ENCODE data around the gene LIX1L. TPM values are rescaled to one million over a fixed set of nuclear protein-coding genes. Genes with fewer than 3 reads are reported as not detected.

LIX1L gene
- total and polyA plus RNA-seq, 8 donors = 5.8 to 28.4 (median 9.0) TPM

GRCh38 chr1:145946477-145946986, 11.3 kb downstream of the LIX1L start:
- H3K27ac ChIP-seq = peak overlapping the region in 1 of 5 donors; percentile 69
- no peak for TF ChIP-seq POLR2A (IDR thresholded peaks at IDR 0.05)
- no peak for TF ChIP-seq POLR2AphosphoS5 (IDR thresholded peaks at IDR 0.05)
- WGBS, 5 donors = 82 to 94% (median 92%) methylated on average over 4 of the region's 4 CpGs
- peaks cover 0 to 51% (median 40%) of the 10 kb centered on the region in 4 donors for H3K36me3 ChIP-seq
- no peaks in the 10 kb centered on the region for H3K27me3 ChIP-seq
- no peak overlapping the region for H3K4me3 ChIP-seq
- H3K4me1 ChIP-seq = peaks cover 0 to 32% (median 14%) of the 10 kb centered on the region in 4 donors
- no peak for DNase-seq
- intact Hi-C loops (cut with DNase I; ENCODE audit: low total_unique reads) = no loop called here
- no peaks in the 10 kb centered on the region for H3K9me3 ChIP-seq

DNA sequence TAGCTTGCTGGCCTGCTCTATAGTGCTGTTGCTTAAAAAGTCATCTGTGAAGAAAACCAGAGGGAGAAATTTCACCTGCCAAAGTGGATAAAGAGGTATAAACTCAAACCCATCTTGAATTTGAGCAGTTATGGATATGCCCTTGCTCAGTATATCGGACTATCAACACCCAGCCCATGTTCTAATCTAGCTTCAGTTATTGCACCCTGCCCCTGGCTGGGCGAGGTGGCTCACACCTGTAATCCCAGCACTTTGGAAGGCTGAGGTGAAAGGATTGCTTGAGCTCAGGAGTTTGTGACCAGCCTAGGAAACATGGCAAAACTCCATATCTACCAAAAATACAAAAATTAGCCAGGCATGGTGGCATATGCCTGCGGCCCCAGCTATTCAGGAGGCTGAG, 13.3 kb downstream of the LIX1L start:
- Histone ChIP-seq H3K9me3 (no peaks in the 10 kb centered on the region), H3K36me3 (peaks cover 0 to 62% (median 47%) of the 10 kb centered on the region in 4 donors), H3K27ac (no peak overlapping the region), H3K27me3 (no peaks in the 10 kb centered on the region), H3K4me1 (peaks cover 0 to 12% (median 5%) of the 10 kb centered on the region in 4 donors), H3K4me3 (no peak overlapping the region)
- no peak for TF ChIP-seq EP300 (IDR thresholded peaks at IDR 0.05)
- 74 to 96% (median 89%) methylated on average over 3 of the region's 3 CpGs for WGBS, 5 donors
- intact Hi-C loops (cut with DNase I; ENCODE audit: low total_unique reads) = no loop called here
- no peak for DNase-seq

GRCh38 chr1:145942871-145943270, 14.9 kb downstream of the LIX1L start:
- 82 to 90% (median 87%) methylated on average over 6 of the region's 6 CpGs for WGBS, 5 donors
- H3K4me3 ChIP-seq = no peak overlapping the region

DNA sequence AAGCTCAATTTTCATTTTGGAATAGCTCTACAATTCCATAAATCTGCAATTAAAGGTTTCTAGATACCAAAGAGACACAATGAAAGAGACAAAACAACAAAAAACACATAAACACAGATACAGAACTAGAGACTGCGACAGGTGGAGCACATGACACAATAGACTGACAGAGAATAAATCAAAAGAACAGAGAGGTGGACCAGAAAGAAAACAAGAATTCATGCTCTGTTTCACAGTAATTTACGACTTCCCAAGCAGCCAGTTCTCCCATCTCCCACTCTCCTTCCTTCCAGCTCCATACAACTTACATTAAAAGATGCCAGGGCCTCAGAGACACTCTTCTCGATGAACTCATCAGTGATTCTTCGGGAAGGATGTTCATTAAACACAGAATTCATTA, 15.4 kb downstream of the LIX1L start:
- intact Hi-C loops (cut with DNase I; ENCODE audit: low total_unique reads) = no loop called here
- TF ChIP-seq POLR2A (IDR thresholded peaks at IDR 0.05) = no peak
- no peak for TF ChIP-seq POLR2AphosphoS5 (IDR thresholded peaks at IDR 0.05)
- TF ChIP-seq EP300 (IDR thresholded peaks at IDR 0.05) = no peak
- TF ChIP-seq CTCF (IDR thresholded peaks at IDR 0.05) = no peak
- WGBS, 5 donors = 85 to 95% (median 92%) methylated on average over 4 of the region's 4 CpGs
- peaks cover 0 to 75% (median 51%) of the 10 kb centered on the region in 4 donors for H3K36me3 ChIP-seq
- H3K27ac ChIP-seq = no peak overlapping the region
- no peak overlapping the region for H3K4me3 ChIP-seq
- H3K9me3 ChIP-seq = no peaks in the 10 kb centered on the region
- H3K27me3 ChIP-seq = no peaks in the 10 kb centered on the region
- DNase-seq = no peak
- H3K4me1 ChIP-seq = no peaks in the 10 kb centered on the region

More at GRCh38 chr1:145942871-145943270, 14.9 kb downstream of the LIX1L start:
- Histone ChIP-seq H3K9me3 (no peaks in the 10 kb centered on the region), H3K4me1 (no peaks in the 10 kb centered on the region), H3K36me3 (peaks cover 0 to 74% (median 47%) of the 10 kb centered on the region in 4 donors), H3K27me3 (no peaks in the 10 kb centered on the region), H3K27ac (no peak overlapping the region)
- TF ChIP-seq POLR2A (IDR thresholded peaks at IDR 0.05) (no peak), EP300 (IDR thresholded peaks at IDR 0.05) (no peak), POLR2AphosphoS5 (IDR thresholded peaks at IDR 0.05) (no peak), CTCF (IDR thresholded peaks at IDR 0.05) (no peak)
- intact Hi-C loops (cut with DNase I; ENCODE audit: low total_unique reads) = no loop called here
- DNase-seq = no peak

DNA sequence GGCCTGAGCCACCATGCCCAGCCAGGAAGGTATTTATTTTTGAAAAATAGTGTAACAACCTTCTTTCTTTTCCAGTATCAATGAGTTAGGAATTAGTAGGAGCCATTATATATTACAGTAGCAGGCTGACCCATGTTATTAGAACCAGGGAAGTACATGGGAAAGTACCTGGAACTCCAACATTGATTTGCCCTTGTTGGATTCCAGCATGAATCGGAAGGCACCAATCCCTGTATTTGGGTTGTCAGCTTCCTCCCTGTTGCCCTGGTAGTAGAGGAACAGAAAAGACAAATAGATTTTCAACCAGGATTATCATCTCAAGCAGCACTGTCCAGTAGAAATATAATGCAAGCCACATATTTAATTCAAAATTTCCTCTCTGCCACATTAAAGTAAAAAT, 20.4 kb downstream of the LIX1L start:
- Histone ChIP-seq H3K4me3 (no peak overlapping the region), H3K27ac (no peak overlapping the region), H3K36me3 (peaks cover 0 to 75% (median 58%) of the 10 kb centered on the region in 4 donors), H3K9me3 (no peaks in the 10 kb centered on the region), H3K4me1 (peaks cover 0 to 19% (median under 1%) of the 10 kb centered on the region in 4 donors), H3K27me3 (no peaks in the 10 kb centered on the region)
- no peak for DNase-seq
- TF ChIP-seq POLR2A (IDR thresholded peaks at IDR 0.05) (no peak), EP300 (IDR thresholded peaks at IDR 0.05) (no peak), POLR2AphosphoS5 (IDR thresholded peaks at IDR 0.05) (no peak), CTCF (IDR thresholded peaks at IDR 0.05) (no peak)
- intact Hi-C loops (cut with DNase I; ENCODE audit: low total_unique reads) = no loop called here
- 67 to 96% (median 86%) methylated on average over 1 of the region's 1 CpG for WGBS, 5 donors
